Measurements from ENCODE around the gene NTF4.
"Not testable (repeated sequence)": the region's sequence is repeated elsewhere in the genome, so short reads cannot be mapped to it uniquely, and the experiment has no call there.

NTF4 gene

DNA sequence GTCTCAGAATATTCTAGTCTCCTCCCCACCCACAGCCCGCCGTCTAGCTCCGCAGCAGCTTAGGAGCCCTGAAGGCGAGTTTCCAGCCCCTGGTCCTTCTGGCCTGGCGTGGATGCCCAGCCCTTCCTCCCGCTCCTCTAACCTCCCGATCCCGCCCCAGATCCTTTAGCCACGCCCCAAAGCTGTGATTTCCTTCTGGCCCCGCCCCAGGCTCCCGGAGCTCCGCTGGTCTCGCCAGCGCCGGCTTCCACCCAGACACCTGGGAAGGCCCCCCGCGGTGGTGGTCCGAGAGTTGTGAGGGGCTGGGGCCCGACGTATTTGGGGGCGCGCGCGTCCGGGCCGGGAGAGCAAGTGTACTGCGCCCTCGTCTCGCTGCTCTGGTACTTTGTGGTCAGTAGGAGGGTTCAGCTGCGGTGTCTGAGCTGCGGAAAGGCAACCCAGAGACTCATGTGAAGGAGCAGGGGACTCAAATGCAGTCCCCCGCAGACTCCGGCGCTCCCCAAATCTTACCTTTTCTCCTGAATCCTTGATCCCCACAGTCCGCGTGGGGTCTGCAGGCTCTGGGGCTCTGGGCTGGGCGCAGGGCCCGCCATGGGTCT lies 6.9 kb downstream of the NTF4 start, which contains the start of gene CGB7:
Gene CGB7, minus strand, starts transcription at position 114 of the 599 bp plus-strand sequence. CDS start 2,374 bp downstream, outside the sequence.
- DNase-seq (ENCODE audit: low read depth), result peak; percentile 73
- H3K4me3 ChIP-seq (ENCODE audit: low read length), result peak within 1 kb of the TSS; percentile 62
- TF ChIP-seq CTCF (IDR thresholded peaks at IDR 0.05; ENCODE audit: insufficient read depth, low read depth, low read length, missing control alignments), result no peak

DNA sequence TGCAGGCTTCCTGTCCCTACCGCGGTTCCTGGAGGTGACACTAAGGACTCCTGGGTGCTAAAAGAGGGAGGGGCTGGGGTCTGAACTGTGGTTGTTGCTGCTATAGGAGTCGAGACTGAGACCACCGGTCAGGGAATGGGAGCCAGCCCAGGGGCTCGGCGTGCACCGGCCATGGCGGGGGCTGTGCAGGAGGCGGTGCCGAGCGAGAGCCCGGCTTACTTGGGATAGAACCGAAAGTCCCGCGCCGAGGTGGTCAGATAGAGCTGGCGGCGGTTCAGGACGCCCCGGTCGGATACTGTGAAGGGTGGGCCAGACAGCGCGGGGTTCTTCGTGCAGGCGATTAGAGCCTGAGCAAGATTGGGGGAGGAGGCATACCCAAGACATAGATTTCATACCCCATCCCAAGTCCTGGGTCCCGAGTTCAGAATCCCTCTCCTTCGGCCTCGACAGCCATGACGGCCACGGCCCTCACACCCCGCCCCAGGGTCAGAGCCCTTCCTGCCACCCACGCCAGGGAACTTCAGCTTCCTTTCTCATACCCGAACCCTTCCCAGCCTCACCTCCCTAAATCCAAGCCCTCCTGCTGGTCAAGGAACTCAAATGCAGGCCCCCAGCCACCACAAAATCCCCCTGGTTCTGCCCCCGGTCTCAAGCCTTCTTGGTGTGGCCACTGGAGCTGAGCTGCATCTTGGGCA lies 7.6 kb downstream of the NTF4 start:
- peak overlapping the region; percentile 62 for H3K4me3 ChIP-seq (ENCODE audit: low read length)
- not testable (repeated sequence) for DNase-seq (ENCODE audit: low read depth)

GRCh38 chr19:49056101-49056901 lies 8.3 kb downstream of the NTF4 start:
- peak; percentile 18 for TF ChIP-seq CTCF (IDR thresholded peaks at IDR 0.05; ENCODE audit: insufficient read depth, low read depth, low read length, missing control alignments)
- peak; percentile 68 for DNase-seq (ENCODE audit: low read depth)
- H3K4me3 ChIP-seq (ENCODE audit: low read length), result peak overlapping the region; percentile 62

- peak; percentile 94 for DNase-seq (ENCODE audit: low read depth)
- H3K4me3 ChIP-seq (ENCODE audit: low read length), result not testable (repeated sequence)
Observed at GRCh38 chr19:49050376-49051033, 14.1 kb downstream of the NTF4 start.

DNA sequence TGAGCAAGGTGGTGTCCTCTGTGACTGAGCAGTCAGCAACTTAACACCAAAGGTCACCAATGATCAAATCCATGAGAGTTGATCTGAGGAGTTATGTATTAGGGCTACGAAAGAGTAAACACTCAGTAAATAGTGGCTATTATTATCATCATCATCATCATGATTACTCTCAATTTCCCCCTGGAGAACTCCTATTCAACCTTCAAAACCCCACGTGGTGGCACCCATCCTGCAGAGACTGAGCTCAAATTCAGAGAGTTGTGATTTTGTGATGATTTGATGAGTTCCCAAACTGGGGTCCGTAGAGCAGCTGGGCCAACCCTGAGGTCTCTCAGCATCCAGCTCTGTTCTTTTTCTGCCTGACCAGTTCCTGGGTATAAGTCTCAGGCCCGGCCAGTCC lies 14.8 kb downstream of the NTF4 start:
- not testable (repeated sequence) for H3K4me3 ChIP-seq (ENCODE audit: low read length); DNase-seq (ENCODE audit: low read depth)

GRCh38 chr19:49049011-49049410 lies 15.6 kb downstream of the NTF4 start, which contains the start of gene CGB8:
TSS of gene CGB8 (minus strand) at chr19:49049111. CDS start at chr19:49048739, 372 bp downstream.
- H3K4me3 ChIP-seq (ENCODE audit: low read length); DNase-seq (ENCODE audit: low read depth): not testable (repeated sequence)

GRCh38 chr19:49043548-49043947 lies 21.1 kb downstream of the NTF4 start, which contains the start of gene CGB5:
TSS of gene CGB5 (plus strand) at chr19:49043848. CDS start at chr19:49044210, 362 bp downstream.
- DNase-seq (ENCODE audit: low read depth), result not testable (repeated sequence)

GRCh38 chr19:49042666-49043065 lies 22.0 kb downstream of the NTF4 start:
- not testable (repeated sequence) for H3K4me3 ChIP-seq (ENCODE audit: low read length); DNase-seq (ENCODE audit: low read depth)

More at GRCh38 chr19:49043548-49043947, 21.1 kb downstream of the NTF4 start, which contains the start of gene CGB5:
- H3K4me3 ChIP-seq (ENCODE audit: low read length), result not testable (repeated sequence)

DNA sequence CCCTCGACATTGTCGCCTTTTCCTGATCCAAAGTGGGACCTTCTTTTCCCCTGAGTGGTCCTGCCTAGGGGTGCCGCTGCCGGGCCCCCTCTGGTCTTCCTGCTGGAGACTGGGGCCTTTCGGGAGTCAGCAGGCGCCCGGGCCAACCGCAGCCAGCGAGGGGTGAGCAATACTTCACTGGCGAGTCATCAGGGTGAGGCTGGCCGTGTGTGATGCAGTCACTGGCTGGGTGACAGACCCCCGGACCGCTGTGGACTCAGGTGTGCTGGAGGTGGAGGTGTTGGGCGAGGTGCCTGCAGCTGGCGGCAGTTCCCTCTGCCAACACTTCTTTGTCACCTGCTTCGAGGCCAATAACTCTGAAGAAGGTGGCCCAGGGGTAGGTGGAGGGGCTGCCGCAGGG lies 22.4 kb downstream of the NTF4 start:
- peak; percentile 69 for DNase-seq (ENCODE audit: low read depth)

DNA sequence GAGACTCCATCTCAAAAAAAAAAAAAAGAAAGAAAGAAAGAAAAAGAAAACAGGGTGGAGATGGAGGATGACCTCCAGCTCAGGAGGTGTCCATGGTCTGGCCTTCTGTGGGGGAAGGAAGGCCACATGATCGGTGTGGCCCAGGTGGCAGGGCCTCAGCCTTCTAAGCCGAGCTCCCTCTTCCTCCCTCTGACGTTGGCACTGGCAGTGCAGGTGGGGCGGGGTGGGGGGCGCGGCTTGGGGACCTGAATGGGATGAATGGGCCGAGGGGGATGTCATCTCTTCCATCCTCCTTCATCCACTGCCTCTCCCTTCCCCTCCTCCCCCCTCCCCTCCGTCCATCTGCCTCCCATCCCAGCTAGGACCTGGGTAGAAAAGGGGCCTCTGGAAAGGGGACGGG lies 24.9 kb downstream of the NTF4 start:
- not testable (repeated sequence) for H3K4me3 ChIP-seq (ENCODE audit: low read length); DNase-seq (ENCODE audit: low read depth)

More for the DNA sequence above, 22.4 kb downstream of the NTF4 start:
- H3K4me3 ChIP-seq (ENCODE audit: low read length), result no peak overlapping the region
- no peak for TF ChIP-seq CTCF (IDR thresholded peaks at IDR 0.05; ENCODE audit: insufficient read depth, low read depth, low read length, missing control alignments)

- DNase-seq (ENCODE audit: low read depth), result peak; percentile 75
- not testable (repeated sequence) for H3K4me3 ChIP-seq (ENCODE audit: low read length)
Observed at GRCh38 chr19:49038557-49039276, 25.9 kb downstream of the NTF4 start.

- not testable (repeated sequence) for H3K4me3 ChIP-seq (ENCODE audit: low read length); DNase-seq (ENCODE audit: low read depth)
Observed at GRCh38 chr19:49038111-49038510, 26.5 kb downstream of the NTF4 start.

Measured in epithelial cell of esophagus (primary cell).